ENCODE results near the gene SLC18A3.

SLC18A3 gene

GRCh38 chr10:49647985-49648795 is 38.1 kb downstream of the SLC18A3 start:
- FAIRE-seq, result no peak
- no peak for DNase-seq (ENCODE audit: insufficient read length, low spot score)

- DNase-seq (ENCODE audit: insufficient read length, low spot score) (no peak), FAIRE-seq (no peak)
Measured at GRCh38 chr10:49649294-49649693, 39.2 kb downstream of the SLC18A3 start.

GRCh38 chr10:49649936-49650723 is 40.0 kb downstream of the SLC18A3 start:
- DNase-seq (ENCODE audit: insufficient read length, low spot score), result no peak
- no peak for FAIRE-seq

- DNase-seq (ENCODE audit: insufficient read length, low spot score) (no peak), FAIRE-seq (no peak)
Measured at GRCh38 chr10:49650724-49651034, 40.6 kb downstream of the SLC18A3 start.

- DNase-seq (ENCODE audit: insufficient read length, low spot score) (no peak), FAIRE-seq (no peak)
Measured at GRCh38 chr10:49651039-49651835, 41.1 kb downstream of the SLC18A3 start.

- no peak for DNase-seq (ENCODE audit: insufficient read length, low spot score)
- FAIRE-seq, result no peak
Measured at GRCh38 chr10:49651917-49652316, 41.8 kb downstream of the SLC18A3 start.

- DNase-seq (ENCODE audit: insufficient read length, low spot score) (no peak), FAIRE-seq (no peak)
Measured at GRCh38 chr10:49652421-49653272, 42.5 kb downstream of the SLC18A3 start.

- DNase-seq (ENCODE audit: insufficient read length, low spot score) (no peak), FAIRE-seq (no peak)
Measured at GRCh38 chr10:49653273-49653929, 43.3 kb downstream of the SLC18A3 start.

GRCh38 chr10:49654036-49654693 is 44.1 kb downstream of the SLC18A3 start:
- DNase-seq (ENCODE audit: insufficient read length, low spot score), result no peak
- FAIRE-seq, result no peak

- FAIRE-seq (no peak), DNase-seq (ENCODE audit: insufficient read length, low spot score) (no peak)
Measured at GRCh38 chr10:49655099-49655498, 45.0 kb downstream of the SLC18A3 start.

GRCh38 chr10:49656845-49657493 is 46.9 kb downstream of the SLC18A3 start:
- FAIRE-seq (no peak), DNase-seq (ENCODE audit: insufficient read length, low spot score) (no peak)

- DNase-seq (ENCODE audit: insufficient read length, low spot score), result no peak
- FAIRE-seq, result no peak
Measured at GRCh38 chr10:49657606-49658005, 47.5 kb downstream of the SLC18A3 start.

- DNase-seq (ENCODE audit: insufficient read length, low spot score) (no peak), FAIRE-seq (no peak)
Measured at GRCh38 chr10:49661140-49661856, 51.2 kb downstream of the SLC18A3 start.

All from GM19239 (cell line).